Measurements from ENCODE around the gene PTRH1. TPM values are rescaled to one million over a fixed set of nuclear protein-coding genes. Genes with fewer than 3 reads are reported as not detected.

Gene PTRH1
- total RNA-seq, result 16.0 and 21.2 TPM in 2 replicates

GRCh38 chr9:127715470-127716337, at the start of gene PTRH1, which contains the start of gene TTC16:
Gene PTRH1 (minus strand): TSS chr9:127715663. CDS start chr9:127715639, 24 bp downstream.
Gene TTC16 (plus strand): TSS chr9:127716079. CDS start chr9:127716146, 67 bp downstream.

GRCh38 chr9:127734747-127735529, 19.5 kb upstream of the PTRH1 start, which contains the start of gene TOR2A:
Gene TOR2A (minus strand): TSS chr9:127735294. CDS start chr9:127735270, 24 bp downstream.

GRCh38 chr9:127706836-127707241, 8.6 kb downstream of the PTRH1 start, which contains the start of gene CFAP157:
Gene CFAP157 (plus strand): TSS chr9:127706988. CDS start chr9:127707032, 44 bp downstream.

Other genes starting within 250 kb of the PTRH1 start
- 27.8 and 44.4 TPM in 2 replicates for gene STXBP1, start 103.4 kb downstream of the PTRH1 start, total RNA-seq
- gene CFAP157, start 8.7 kb downstream of the PTRH1 start, total RNA-seq, result not detected in 2 replicates
- gene TTC16, start 416 bp upstream of the PTRH1 start, total RNA-seq, result under 0.01 TPM in 1 of 2 replicates, not detected in the other
- 8.2 and 9.0 TPM in 2 replicates for gene TOR2A, start 19.6 kb upstream of the PTRH1 start, total RNA-seq
- gene SH2D3C, start 63.0 kb upstream of the PTRH1 start, total RNA-seq, result 0.22 TPM in 1 of 2 replicates, not detected in the other
- gene CDK9, start 70.4 kb upstream of the PTRH1 start, total RNA-seq, result 51.1 and 70.5 TPM in 2 replicates
- gene FPGS, start 87.2 kb upstream of the PTRH1 start, total RNA-seq, result 98.4 and 114 TPM in 2 replicates
- gene ENG, start 139.0 kb upstream of the PTRH1 start, total RNA-seq, result 47.7 and 72.3 TPM in 2 replicates
- 23.2 and 39.1 TPM in 2 replicates for gene AK1, start 162.0 kb upstream of the PTRH1 start, total RNA-seq
- 39.6 and 44.8 TPM in 2 replicates for gene ST6GALNAC6, start 183.9 kb upstream of the PTRH1 start, total RNA-seq
- gene ST6GALNAC4, start 201.4 kb upstream of the PTRH1 start, total RNA-seq, result 40.1 and 95.6 TPM in 2 replicates
- 1.8 and 2.7 TPM in 2 replicates for gene PIP5KL1, start 215.1 kb upstream of the PTRH1 start, total RNA-seq
- 14.7 and 18.0 TPM in 2 replicates for gene DPM2, start 222.2 kb upstream of the PTRH1 start, total RNA-seq

Data from placental pericyte (primary cell).